OCI-LY1 (cell line): Measurements from ENCODE around the gene SFI1.

Source experiments
- CTCF ChIP-seq: fragments of 200-600 bp; sonication (generic), shearing (Covaris generic); IDR thresholded peaks from 2 replicates; pipeline ENCODE4 v1.5.1; 2017; ENCODE audit warnings: mild to moderate bottlenecking, antibody characterized with exemption, low read length, moderate library complexity, mixed read lengths
- EZH2 ChIP-seq: fragments of 200-600 bp; sonication (generic), shearing (Covaris generic); IDR thresholded peaks from 2 replicates; pipeline ENCODE4 v1.8.0; 2017; ENCODE audit warnings: borderline replicate concordance, mixed run types, mild to moderate bottlenecking, antibody characterized with exemption, low read length, moderate library complexity, mixed read lengths

GRCh38 chr22:31575190-31575589, 78.9 kb downstream of the SFI1 start:
- TF ChIP-seq CTCF (no peak), EZH2 (no peak)
